Breast epithelium (tissue), 3 donors: ENCODE measurements around the gene KPNB1.

Experiments used
- POLR2A ChIP-seq: fragments of 450-650 bp; IDR thresholded peaks from one replicate; pipeline ENCODE4 v1.6.1; 2016; ENCODE audit warnings: antibody characterized with exemption, mild to moderate bottlenecking, moderate library complexity
- POLR2AphosphoS5 ChIP-seq, 3 donors: sonication (generic); formaldehyde crosslinking; IDR thresholded peaks; one replicate each; pipeline ENCODE4 v1.6.1; 2017; ENCODE audit warnings: antibody characterized with exemption in 3 of 3
- TF ChIP-seq, protein P1 (sequence below), 3 donors: fragments of 450-650 bp; IDR thresholded peaks; one replicate each; pipeline ENCODE4 v1.5.1; 2016 to 2017; ENCODE audit warnings: antibody characterized with exemption in 3 of 3, mild to moderate bottlenecking in 3 of 3, moderate library complexity in 3 of 3

DNA sequence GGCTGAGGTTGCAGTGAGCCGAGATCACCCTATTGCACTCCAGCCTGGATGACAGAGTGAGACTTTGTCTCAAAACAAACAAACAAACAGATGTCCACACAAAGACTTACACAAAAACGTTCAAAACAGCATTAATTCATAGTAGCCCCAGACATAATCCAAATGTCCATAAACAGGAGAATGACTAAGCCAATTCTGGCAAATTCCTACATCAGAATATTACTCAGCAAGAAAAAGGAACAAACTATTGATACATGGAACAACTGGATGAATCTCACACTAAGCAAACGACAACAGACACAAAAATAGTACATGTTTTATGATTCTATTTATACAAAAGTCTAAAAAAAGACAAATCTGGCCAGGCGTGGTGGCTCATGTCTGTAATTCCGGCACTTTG is 10.8 kb upstream of the KPNB1 start:
- TF ChIP-seq, protein P1, sequence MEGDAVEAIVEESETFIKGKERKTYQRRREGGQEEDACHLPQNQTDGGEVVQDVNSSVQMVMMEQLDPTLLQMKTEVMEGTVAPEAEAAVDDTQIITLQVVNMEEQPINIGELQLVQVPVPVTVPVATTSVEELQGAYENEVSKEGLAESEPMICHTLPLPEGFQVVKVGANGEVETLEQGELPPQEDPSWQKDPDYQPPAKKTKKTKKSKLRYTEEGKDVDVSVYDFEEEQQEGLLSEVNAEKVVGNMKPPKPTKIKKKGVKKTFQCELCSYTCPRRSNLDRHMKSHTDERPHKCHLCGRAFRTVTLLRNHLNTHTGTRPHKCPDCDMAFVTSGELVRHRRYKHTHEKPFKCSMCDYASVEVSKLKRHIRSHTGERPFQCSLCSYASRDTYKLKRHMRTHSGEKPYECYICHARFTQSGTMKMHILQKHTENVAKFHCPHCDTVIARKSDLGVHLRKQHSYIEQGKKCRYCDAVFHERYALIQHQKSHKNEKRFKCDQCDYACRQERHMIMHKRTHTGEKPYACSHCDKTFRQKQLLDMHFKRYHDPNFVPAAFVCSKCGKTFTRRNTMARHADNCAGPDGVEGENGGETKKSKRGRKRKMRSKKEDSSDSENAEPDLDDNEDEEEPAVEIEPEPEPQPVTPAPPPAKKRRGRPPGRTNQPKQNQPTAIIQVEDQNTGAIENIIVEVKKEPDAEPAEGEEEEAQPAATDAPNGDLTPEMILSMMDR (IDR thresholded peaks at IDR 0.05), result no peak
- TF ChIP-seq POLR2AphosphoS5 (IDR thresholded peaks at IDR 0.05), result no peak
- TF ChIP-seq POLR2A, result no peak
